Neural progenitor cell (in vitro differentiated cells): ENCODE data around the gene MRPL23.

Experiments
- CTCF ChIP-seq: fragments of 200-600 bp; sonication (generic); IDR thresholded peaks from 2 replicates; pipeline ENCODE4 v1.5.1; 2017; ENCODE audit warnings: antibody characterized with exemption, mild to moderate bottlenecking
- EZH2 ChIP-seq: fragments of 200-600 bp; sonication (generic); IDR thresholded peaks from 2 replicates; pipeline ENCODE4 v1.6.1; 2017; ENCODE audit warnings: antibody characterized with exemption, mild to moderate bottlenecking, moderate library complexity
- EZH2phosphoT487 ChIP-seq: fragments of 200-600 bp; sonication (generic); IDR thresholded peaks from 2 replicates; pipeline ENCODE4 v1.6.1; 2017; ENCODE audit warnings: antibody characterized with exemption

DNA sequence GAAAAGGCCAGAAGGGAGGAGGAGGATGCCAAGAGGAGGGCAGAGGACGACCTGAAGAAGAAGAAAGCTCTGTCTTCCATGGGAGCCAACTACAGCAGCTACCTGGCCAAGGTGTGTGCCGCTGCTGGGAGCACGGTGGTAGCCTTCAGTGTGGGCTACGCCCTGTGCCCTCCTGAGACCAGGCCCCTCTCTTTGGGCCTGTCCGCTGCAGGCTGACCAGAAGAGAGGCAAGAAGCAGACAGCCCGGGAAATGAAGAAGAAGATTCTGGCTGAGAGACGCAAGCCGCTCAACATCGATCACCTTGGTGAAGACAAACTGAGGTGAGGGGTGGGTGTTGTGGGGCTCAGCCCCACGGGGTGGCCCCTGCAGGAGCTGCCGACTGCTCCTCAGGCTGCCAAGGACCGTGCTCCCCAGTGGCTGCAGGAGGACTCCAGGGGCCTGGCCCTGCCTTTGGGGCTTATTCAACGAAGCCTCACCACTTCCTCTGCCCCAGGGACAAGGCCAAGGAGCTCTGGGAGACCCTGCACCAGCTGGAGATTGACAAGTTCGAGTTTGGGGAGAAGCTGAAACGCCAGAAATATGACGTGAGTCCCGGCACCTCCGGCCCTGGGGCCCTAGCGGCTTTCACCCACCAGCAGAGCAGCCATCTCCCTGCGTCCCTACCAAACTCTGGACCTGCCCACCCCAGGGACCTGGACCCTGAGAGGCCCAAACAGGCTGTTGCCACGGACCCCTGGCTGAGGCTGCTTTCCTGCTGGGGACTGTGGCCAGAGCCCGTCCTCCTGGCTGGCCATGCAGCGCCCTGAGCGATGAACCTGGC, 12.6 kb upstream of the MRPL23 start:
- TF ChIP-seq CTCF (no peak), EZH2 (no peak), EZH2phosphoT487 (no peak)
